Measurements from ENCODE around the gene RFC4.
A peak's percentile ranks its signal among the peaks of the same experiment; 100 is the strongest.

RFC4 gene

GRCh38 chr3:186760141-186760833, 46.0 kb downstream of the RFC4 start:
- Histone ChIP-seq H3K9me3 (ENCODE audit: control insufficient read depth, insufficient read depth, low read depth, low read length) (no peaks in the 10 kb centered on the region), H3K4me3 (ENCODE audit: low read depth, low read length) (no peak overlapping the region), H3K36me3 (ENCODE audit: control insufficient read depth in 2 of 2, insufficient read depth in 1 of 2, low read length in 2 of 2) (no peaks in the 10 kb centered on the region), H3K4me1 (ENCODE audit: control insufficient read depth, insufficient read depth, low read length) (no peaks in the 10 kb centered on the region), H3K27ac (ENCODE audit: extremely low read depth, low read depth, low read length) (no peak overlapping the region)
- ChIA-PET POLR2A (interaction anchor here (0.7 kb wide), 1 partner anchor 13 kb away, joined by 4 read pairs; no protein-coding TSS in a partner anchor), CTCF (no interaction called here)
- TF ChIP-seq PRDM1 (tag by site-specific recombination; IDR thresholded peaks at IDR 0.05) (peak; percentile 90), ZNF610 (tag by site-specific recombination; IDR thresholded peaks at IDR 0.05; ENCODE audit: borderline replicate concordance) (no peak)

- CTCF ChIA-PET: no interaction called here
- H3K4me1 ChIP-seq (ENCODE audit: control insufficient read depth, insufficient read depth, low read length): no peaks in the 10 kb centered on the region
- no peak overlapping the region for H3K4me3 ChIP-seq (ENCODE audit: low read depth, low read length)
- H3K36me3 ChIP-seq (ENCODE audit: control insufficient read depth in 2 of 2, insufficient read depth in 1 of 2, low read length in 2 of 2): no peaks in the 10 kb centered on the region
- no peak overlapping the region for H3K27ac ChIP-seq (ENCODE audit: extremely low read depth, low read depth, low read length)
- POLR2A ChIA-PET: no interaction called here
- no peaks in the 10 kb centered on the region for H3K9me3 ChIP-seq (ENCODE audit: control insufficient read depth, insufficient read depth, low read depth, low read length)
- TF ChIP-seq GLI2 (tag by site-specific recombination; IDR thresholded peaks at IDR 0.05; ENCODE audit: borderline replicate concordance, low read depth) (no peak), ZSCAN16 (tag by site-specific recombination; IDR thresholded peaks at IDR 0.05) (no peak), ZNF544 (tag by site-specific recombination; IDR thresholded peaks at IDR 0.05) (no peak), ZNF350 (tag by site-specific recombination; IDR thresholded peaks at IDR 0.05) (no peak)
Observed at GRCh38 chr3:186759231-186759930, 46.9 kb downstream of the RFC4 start.

GRCh38 chr3:186757686-186758220, 48.5 kb downstream of the RFC4 start:
- H3K27ac ChIP-seq (ENCODE audit: extremely low read depth, low read depth, low read length): no peak overlapping the region
- H3K4me1 ChIP-seq (ENCODE audit: control insufficient read depth, insufficient read depth, low read length): no peaks in the 10 kb centered on the region
- H3K9me3 ChIP-seq (ENCODE audit: control insufficient read depth, insufficient read depth, low read depth, low read length): no peaks in the 10 kb centered on the region
- no peak overlapping the region for H3K4me3 ChIP-seq (ENCODE audit: low read depth, low read length)
- H3K36me3 ChIP-seq (ENCODE audit: control insufficient read depth in 2 of 2, insufficient read depth in 1 of 2, low read length in 2 of 2): no peaks in the 10 kb centered on the region
- ChIA-PET POLR2A (no interaction called here), CTCF (no interaction called here)
- TF ChIP-seq ZNF544 (tag by site-specific recombination; IDR thresholded peaks at IDR 0.05): no peak
- TF ChIP-seq ZNF776 (tag by site-specific recombination; IDR thresholded peaks at IDR 0.05; ENCODE audit: borderline replicate concordance): no peak

- ChIA-PET POLR2A (no interaction called here), CTCF (interaction anchor here (0.5 to 0.7 kb wide), 2 partner anchors 140 to 497 kb away, joined by 3 read pairs; no protein-coding TSS in a partner anchor)
- Histone ChIP-seq H3K27ac (ENCODE audit: extremely low read depth, low read depth, low read length) (no peak overlapping the region), H3K4me3 (ENCODE audit: low read depth, low read length) (no peak overlapping the region), H3K4me1 (ENCODE audit: control insufficient read depth, insufficient read depth, low read length) (no peaks in the 10 kb centered on the region), H3K36me3 (ENCODE audit: control insufficient read depth in 2 of 2, insufficient read depth in 1 of 2, low read length in 2 of 2) (no peaks in the 10 kb centered on the region), H3K9me3 (ENCODE audit: control insufficient read depth, insufficient read depth, low read depth, low read length) (no peaks in the 10 kb centered on the region)
- no peak for TF ChIP-seq SP2 (tag by site-specific recombination; IDR thresholded peaks at IDR 0.05)
- no peak for TF ChIP-seq KLF10 (tag by site-specific recombination; IDR thresholded peaks at IDR 0.05)
- TF ChIP-seq ZNF148 (tag by site-specific recombination; IDR thresholded peaks at IDR 0.05; ENCODE audit: borderline replicate concordance): no peak
- no peak for TF ChIP-seq ZNF664 (tag by site-specific recombination; IDR thresholded peaks at IDR 0.05)
- no peak for TF ChIP-seq ELK4 (IDR thresholded peaks at IDR 0.05; ENCODE audit: borderline replicate concordance, low read depth, low read length)
- no peak for TF ChIP-seq ZNF548 (tag by site-specific recombination; IDR thresholded peaks at IDR 0.05)
- TF ChIP-seq ZNF24 (tag by site-specific recombination; IDR thresholded peaks at IDR 0.05): no peak
- TF ChIP-seq ZNF26 (tag by site-specific recombination; IDR thresholded peaks at IDR 0.05): no peak
- TF ChIP-seq PBX3 (CRISPR knock-in tag; IDR thresholded peaks at IDR 0.05): no peak
- TF ChIP-seq ZNF692 (tag by site-specific recombination; IDR thresholded peaks at IDR 0.05): no peak
- no peak for TF ChIP-seq ZNF112 (tag by site-specific recombination; IDR thresholded peaks at IDR 0.05)
Observed at GRCh38 chr3:186757214-186757613, 49.1 kb downstream of the RFC4 start.

Measured in HEK293 (cell line).